HepG2 (cell line): ENCODE results near the gene ADAMTS17.

Source experiments
- ATF3 ChIP-seq: sonication (generic); formaldehyde crosslinking; IDR thresholded peaks from 2 replicates; pipeline ENCODE4 v1.4.0; 2020; ENCODE audit warnings: missing genetic modification reagents
- CREM ChIP-seq, 2 experiments: sonication (generic) in 1 of 2; formaldehyde crosslinking in 1 of 2; IDR thresholded peaks; 2 replicates each; pipeline versions ENCODE4 v1.4.0 to v1.6.1; 2016 to 2020; ENCODE audit warnings: antibody characterized with exemption in 1 of 2, mild to moderate bottlenecking in 1 of 2, missing genetic modification reagents in 1 of 2
- CTCF ChIP-seq: sonication (generic); formaldehyde crosslinking; IDR thresholded peaks from 2 replicates; pipeline ENCODE4 v1.5.0; 2020; ENCODE audit warnings: mild to moderate bottlenecking, missing genetic modification reagents, moderate library complexity
- HOXA7 ChIP-seq: sonication (generic); formaldehyde crosslinking; IDR thresholded peaks from 2 replicates; pipeline ENCODE4 v1.8.1; 2022; ENCODE audit warnings: mild to moderate bottlenecking, missing genetic modification reagents, moderate library complexity
- MAFK ChIP-seq, 2 experiments: IDR thresholded peaks in 1 of 2; conservative IDR thresholded peaks in 1 of 2; 2 replicates each; pipeline ENCODE4 v1.6.1; 2011; ENCODE audit warnings: improper control_type of control experiment in 2 of 2, low read length in 2 of 2
- MBNL3 ChIP-seq: fragments of 250-450 bp; sonication (Bioruptor Pico); conservative IDR thresholded peaks from 2 replicates; pipeline ENCODE4 v1.8.0; 2022; ENCODE audit warnings: mild to moderate bottlenecking, inconsistent platforms
- MIER3 ChIP-seq: IDR thresholded peaks from 2 replicates; pipeline ENCODE4 v1.6.1; 2016; ENCODE audit warnings: missing compliant biosample characterization, borderline replicate concordance
- POLR2A ChIP-seq, 2 experiments: IDR thresholded peaks; 2 replicates each; pipeline ENCODE4 v1.6.1; 2011; ENCODE audit warnings: low read depth in 2 of 2, low read length in 2 of 2, mild to moderate bottlenecking in 1 of 2, moderate library complexity in 1 of 2; ENCODE audit not compliant: insufficient read depth in 1 of 2
- THAP9 ChIP-seq: sonication (generic); formaldehyde crosslinking; IDR thresholded peaks from 2 replicates; pipeline ENCODE4; 2020; ENCODE audit warnings: missing genetic modification reagents, mild to moderate bottlenecking, borderline replicate concordance
- ZNF143 ChIP-seq: sonication (generic); formaldehyde crosslinking; IDR thresholded peaks from 2 replicates; pipeline ENCODE4 v1.4.0; 2020; ENCODE audit warnings: missing genetic modification reagents
- ZNF589 ChIP-seq: sonication (generic); formaldehyde crosslinking; conservative IDR thresholded peaks from 2 replicates; pipeline ENCODE4 v1.8.0; 2022; ENCODE audit warnings: mild to moderate bottlenecking, moderate library complexity, missing genetic modification reagents

GRCh38 chr15:100108846-100109245, 232.9 kb downstream of the ADAMTS17 start:
- TF ChIP-seq ATF3, result no peak
- no peak for TF ChIP-seq MAFK (conservative IDR thresholded peaks at IDR 0.05 in 1 of 2, IDR thresholded peaks at IDR 0.05 in 1 of 2; ENCODE audit: low read length in 2 of 2)
- TF ChIP-seq HOXA7 (CRISPR knock-in tag), result no peak
- no peak for TF ChIP-seq CTCF (CRISPR knock-in tag)
- TF ChIP-seq THAP9 (CRISPR knock-in tag), result no peak
- TF ChIP-seq MIER3 (CRISPR knock-in tag), result no peak
- no peak for TF ChIP-seq MBNL3
- TF ChIP-seq ZNF143 (CRISPR knock-in tag), result no peak
- no peak for TF ChIP-seq ZNF589 (CRISPR knock-in tag)
- no peak for TF ChIP-seq POLR2A (IDR thresholded peaks at IDR 0.05; ENCODE audit: insufficient read depth in 1 of 2, low read depth in 2 of 2, low read length in 2 of 2)
- no peak for TF ChIP-seq CREM (IDR thresholded peaks at IDR 0.05)
- no peak for TF ChIP-seq CREM (CRISPR knock-in tag; IDR thresholded peaks at IDR 0.05)
